Common myeloid progenitor, CD34-positive (primary cell): ENCODE data around the gene FUS.

Experiments used
- CTCF ChIA-PET: fragments of 350-600 bp; sonication (Branson Sonifier 250); formaldehyde crosslinking; loops from one replicate; lab custom pipeline; 2021; ENCODE audit warnings: antibody characterized with exemption; lab: Charles Lee
- POLR2A ChIA-PET: fragments of 350-600 bp; sonication (Branson Sonifier 250); formaldehyde crosslinking; loops from one replicate; lab custom pipeline; 2021; ENCODE audit warnings: antibody characterized with exemption; lab: Charles Lee
- DNase-seq, 3 donors: peaks; one replicate each; pipeline versions ENCODE4 v3.0.0 to v3.0.0-alpha.2; 2013
- H3K27ac ChIP-seq, 2 experiments: 1 replicate in 1 of 2; 2 replicates in 1 of 2; pipeline ENCODE4 v1.7.0; 2013; ENCODE audit warnings: inconsistent platforms in 2 of 2, low read length in 2 of 2, mild to moderate bottlenecking in 2 of 2, low read depth in 1 of 2, moderate library complexity in 1 of 2; ENCODE audit not compliant: severe bottlenecking in 2 of 2, insufficient read depth in 1 of 2, poor library complexity in 1 of 2
- H3K27me3 ChIP-seq, 5 experiments: replicated peaks in 2 of 5; 1 replicate in 3 of 5; 2 replicates in 2 of 5; pipeline versions ENCODE4 v1.6.1 to v1.7.0; 2013; ENCODE audit warnings: low read length in 4 of 5, mild to moderate bottlenecking in 2 of 5, moderate library complexity in 2 of 5, inconsistent platforms in 1 of 5; ENCODE audit not compliant: insufficient read depth in 5 of 5, control insufficient read depth in 4 of 5
- H3K36me3 ChIP-seq, 4 experiments: 1 replicate in 2 of 4; 2 replicates in 2 of 4; pipeline versions ENCODE4 v1.6.1 to v1.7.0; 2013; ENCODE audit warnings: low read length in 3 of 4, control low read depth in 1 of 4, mild to moderate bottlenecking in 1 of 4; ENCODE audit not compliant: control insufficient read depth in 4 of 4, insufficient read depth in 4 of 4
- H3K4me1 ChIP-seq, 4 experiments: 1 replicate in 3 of 4; 2 replicates in 1 of 4; pipeline versions ENCODE4 v1.6.1 to v1.7.1; 2013; ENCODE audit warnings: low read length in 3 of 4, mild to moderate bottlenecking in 3 of 4, control low read depth in 1 of 4, inconsistent platforms in 1 of 4, moderate library complexity in 1 of 4; ENCODE audit not compliant: control insufficient read depth in 4 of 4, insufficient read depth in 4 of 4; ENCODE audit errors: control extremely low read depth in 1 of 4
- H3K4me3 ChIP-seq, 7 experiments: 1 replicate in 4 of 7; 2 replicates in 3 of 7; pipeline versions ENCODE4 v1.5.1 to v1.7.0; 2013; ENCODE audit warnings: mild to moderate bottlenecking in 7 of 7, low read length in 6 of 7, moderate library complexity in 6 of 7, inconsistent platforms in 2 of 7, low read depth in 2 of 7, control low read depth in 1 of 7; ENCODE audit not compliant: insufficient read depth in 4 of 7, control insufficient read depth in 1 of 7; ENCODE audit errors: extremely low read depth in 1 of 7
- H3K9me3 ChIP-seq, 5 experiments: 1 replicate in 4 of 5; 2 replicates in 1 of 5; pipeline versions ENCODE4 v1.6.1 to v1.7.1; 2013; ENCODE audit warnings: low read length in 4 of 5, mild to moderate bottlenecking in 2 of 5, inconsistent platforms in 1 of 5, low read depth in 1 of 5, moderate library complexity in 1 of 5; ENCODE audit not compliant: control insufficient read depth in 4 of 5, insufficient read depth in 2 of 5; ENCODE audit errors: control extremely low read depth in 1 of 5
- WGBS: methylation state at CpG from one replicate; pipeline ENCODE4 v1.1.5; 2013; ENCODE audit not compliant: insufficient coverage; 5-methylcytosine and 5-hydroxymethylcytosine counted together

The FUS gene

DNA sequence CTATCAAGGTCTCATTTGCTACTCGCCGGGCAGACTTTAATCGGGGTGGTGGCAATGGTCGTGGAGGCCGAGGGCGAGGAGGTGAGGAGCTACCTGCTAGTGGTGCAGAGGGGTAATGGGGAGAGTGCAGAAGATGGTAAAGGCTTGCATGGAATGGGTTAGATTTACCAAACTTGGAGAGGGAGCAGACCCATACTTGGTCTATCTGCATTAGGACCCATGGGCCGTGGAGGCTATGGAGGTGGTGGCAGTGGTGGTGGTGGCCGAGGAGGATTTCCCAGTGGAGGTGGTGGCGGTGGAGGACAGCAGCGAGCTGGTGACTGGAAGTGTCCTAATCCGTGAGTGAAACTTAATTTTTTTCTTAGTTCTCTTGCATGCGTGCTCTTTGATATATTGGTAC, 10.1 kb downstream of the FUS start:
- POLR2A ChIA-PET: interaction anchor here (1.3 to 2.1 kb wide), 2 partner anchors 9 to 10 kb away, joined by 8 to 10 read pairs; partner anchors contain the start of gene FUS
- peaks cover 59 to 100% (median 88%) of the 10 kb centered on the region in 4 experiments for H3K36me3 ChIP-seq
- peaks cover 0 to 16% (median 12%) of the 10 kb centered on the region in 4 experiments for H3K4me1 ChIP-seq
- 99% methylated on average over 10 of the region's 12 CpGs for WGBS
- no peak overlapping the region for H3K4me3 ChIP-seq
- DNase-seq: no peak
- H3K27me3 ChIP-seq: no peaks in the 10 kb centered on the region
- H3K27ac ChIP-seq: no peak overlapping the region
- CTCF ChIA-PET: interaction anchor here (1.4 to 1.5 kb wide), 2 partner anchors 11 to 138 kb away, joined by 3 to 4 read pairs; no protein-coding TSS in a partner anchor
- no peaks in the 10 kb centered on the region for H3K9me3 ChIP-seq

- no peak for DNase-seq
- peaks cover 0 to 8% (median 7%) of the 10 kb centered on the region in 4 experiments for H3K4me1 ChIP-seq
- no peak overlapping the region for H3K4me3 ChIP-seq
- no peaks in the 10 kb centered on the region for H3K27me3 ChIP-seq
- H3K27ac ChIP-seq: no peak overlapping the region
- H3K36me3 ChIP-seq: peaks cover 55 to 100% (median 86%) of the 10 kb centered on the region in 4 experiments
- ChIA-PET CTCF (interaction anchor here (1.4 to 1.5 kb wide), 2 partner anchors 10 to 137 kb away, joined by 3 to 4 read pairs; no protein-coding TSS in a partner anchor), POLR2A (interaction anchor here (2.0 to 2.1 kb wide), 2 partner anchors 8 to 11 kb away, joined by 8 to 12 read pairs; partner anchors contain the start of gene FUS)
- WGBS: 96% methylated on average over 10 of the region's 17 CpGs
- no peaks in the 10 kb centered on the region for H3K9me3 ChIP-seq
Observed at GRCh38 chr16:31190818-31191444, 11.0 kb downstream of the FUS start.

- no peak overlapping the region for H3K4me3 ChIP-seq
- H3K4me1 ChIP-seq: no peaks in the 10 kb centered on the region
- no peak overlapping the region for H3K27ac ChIP-seq
- no peaks in the 10 kb centered on the region for H3K27me3 ChIP-seq
- H3K9me3 ChIP-seq: no peaks in the 10 kb centered on the region
- CTCF ChIA-PET: interaction anchor here (0.5 kb wide), 1 partner anchor 21 kb away, joined by 4 read pairs; no protein-coding TSS in a partner anchor
- peaks cover 55 to 97% (median 82%) of the 10 kb centered on the region in 4 experiments for H3K36me3 ChIP-seq
- POLR2A ChIA-PET: interaction anchor here (2.0 kb wide), 1 partner anchor 12 kb away, joined by 12 read pairs; the partner anchor contains the start of gene FUS
- WGBS: 100% methylated on average over 4 of the region's 5 CpGs
- DNase-seq: no peak
Observed at GRCh38 chr16:31191697-31192428, 11.9 kb downstream of the FUS start.

GRCh38 chr16:31192856-31193642, 13.1 kb downstream of the FUS start:
- no peak overlapping the region for H3K27ac ChIP-seq
- H3K27me3 ChIP-seq: no peaks in the 10 kb centered on the region
- no peaks in the 10 kb centered on the region for H3K9me3 ChIP-seq
- ChIA-PET POLR2A (interaction anchor here (0.7 to 2.0 kb wide), 2 partner anchors 13 to 213 kb away, joined by 3 to 12 read pairs; partner anchors contain the start of gene FUS), CTCF (interaction anchor here (0.9 kb wide), 1 partner anchor 75 kb away, joined by 3 read pairs; no protein-coding TSS in a partner anchor)
- peaks cover 44 to 86% (median 71%) of the 10 kb centered on the region in 4 experiments for H3K36me3 ChIP-seq
- H3K4me1 ChIP-seq: peaks cover 0 to 5% (median 4%) of the 10 kb centered on the region in 4 experiments
- no peak for DNase-seq
- WGBS: 98% methylated on average over 12 of the region's 16 CpGs
- H3K4me3 ChIP-seq: no peak overlapping the region

DNA sequence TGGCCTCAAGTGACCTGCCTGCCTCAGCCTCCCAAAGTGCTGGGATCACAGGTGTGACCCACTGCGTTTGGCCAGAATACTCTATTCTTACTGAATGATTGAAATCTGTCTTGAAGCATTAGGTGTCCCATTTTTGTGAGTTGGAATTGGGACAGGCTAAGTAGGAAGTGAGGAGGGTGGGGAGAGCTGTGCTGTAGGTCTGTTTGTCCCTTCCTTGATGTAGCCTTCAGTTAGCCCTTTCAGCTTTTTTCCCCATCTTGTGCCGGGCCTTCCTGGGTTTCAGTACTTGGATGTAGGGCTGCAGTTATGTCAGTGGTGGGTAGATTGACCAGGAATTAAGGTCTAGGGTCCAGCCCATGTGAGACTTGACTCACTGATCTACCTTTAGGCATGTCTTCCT, 13.9 kb downstream of the FUS start:
- WGBS: no CpG with 5 or more reads among the region's 2 CpGs
- Histone ChIP-seq H3K36me3 (peaks cover 36 to 78% (median 64%) of the 10 kb centered on the region in 4 experiments), H3K9me3 (no peaks in the 10 kb centered on the region), H3K27me3 (no peaks in the 10 kb centered on the region), H3K27ac (no peak overlapping the region), H3K4me1 (peaks cover under 1 to 13% (median 11%) of the 10 kb centered on the region in 4 experiments), H3K4me3 (no peak overlapping the region)
- CTCF ChIA-PET: interaction anchor here (0.9 kb wide), 1 partner anchor 74 kb away, joined by 3 read pairs; no protein-coding TSS in a partner anchor
- POLR2A ChIA-PET: no interaction called here
- DNase-seq: no peak

GRCh38 chr16:31194898-31195297, 15.0 kb downstream of the FUS start:
- Histone ChIP-seq H3K36me3 (peaks cover 31 to 76% (median 61%) of the 10 kb centered on the region in 4 experiments), H3K27ac (no peak overlapping the region), H3K4me1 (peaks cover 4 to 23% (median 22%) of the 10 kb centered on the region in 4 experiments), H3K4me3 (no peak overlapping the region), H3K9me3 (no peaks in the 10 kb centered on the region), H3K27me3 (no peaks in the 10 kb centered on the region)
- ChIA-PET POLR2A (interaction anchor here (1.3 to 1.6 kb wide), 2 partner anchors 12 to 14 kb away, joined by 4 read pairs; partner anchors contain the start of gene FUS), CTCF (interaction anchor here (0.6 kb wide), 1 partner anchor 100 kb away, joined by 3 read pairs; the partner anchor contains the start of gene VKORC1)
- DNase-seq: no peak
- 93% methylated on average over 5 of the region's 7 CpGs for WGBS
